ENCODE results near the gene DOCK3.
"Not testable (repeated sequence)": the region's sequence is repeated elsewhere in the genome, so short reads cannot be mapped to it uniquely, and the experiment has no call there.

Gene DOCK3

DNA sequence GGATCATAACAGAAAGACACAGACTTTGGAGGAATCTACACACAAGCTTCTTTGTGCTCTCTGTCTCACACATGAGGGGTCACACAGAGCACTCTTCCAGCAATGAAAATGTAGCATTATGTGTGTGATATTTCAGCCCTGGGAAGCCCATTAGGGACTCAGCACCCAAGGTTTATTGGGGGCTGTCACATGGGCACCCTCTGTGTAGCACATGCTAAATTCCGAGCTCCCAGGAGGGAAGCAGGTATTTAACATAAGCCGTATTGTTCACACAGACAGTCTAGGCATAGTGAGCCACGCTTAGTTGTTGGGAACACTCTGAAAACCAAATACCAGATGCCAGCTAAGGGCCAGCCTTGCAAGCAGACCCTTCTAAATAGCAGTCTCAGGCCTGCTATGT, 448.8 kb downstream of the DOCK3 start:
- H3K4me1 ChIP-seq (ENCODE audit: control insufficient read depth in 1 of 2, insufficient read depth in 2 of 2, low read length in 2 of 2) = no peaks in the 10 kb centered on the region
- no peaks in the 10 kb centered on the region for H3K27me3 ChIP-seq (ENCODE audit: low read depth, low read length)

GRCh38 chr3:51131607-51132006, 456.9 kb downstream of the DOCK3 start:
- H3K4me1 ChIP-seq (ENCODE audit: control insufficient read depth in 1 of 2, insufficient read depth in 2 of 2, low read length in 2 of 2); H3K36me3 ChIP-seq (ENCODE audit: control insufficient read depth in 1 of 2, insufficient read depth in 2 of 2, low read length in 2 of 2); H3K27me3 ChIP-seq (ENCODE audit: low read depth, low read length); H3K4me3 ChIP-seq (ENCODE audit: low read depth in 1 of 2, low read length in 2 of 2); H3K27ac ChIP-seq (ENCODE audit: low read length): not testable (repeated sequence)
- peaks cover 0 to 24% of the 10 kb centered on the region in 2 donors for H3K9me3 ChIP-seq (ENCODE audit: control insufficient read depth in 1 of 2, low read length in 2 of 2)

More for the DNA sequence above, 448.8 kb downstream of the DOCK3 start:
- Histone ChIP-seq H3K4me3 (ENCODE audit: low read depth in 1 of 2, low read length in 2 of 2) (no peak overlapping the region), H3K36me3 (ENCODE audit: control insufficient read depth in 1 of 2, insufficient read depth in 2 of 2, low read length in 2 of 2) (no peaks in the 10 kb centered on the region), H3K27ac (ENCODE audit: low read length) (no peak overlapping the region), H3K9me3 (ENCODE audit: control insufficient read depth in 1 of 2, low read length in 2 of 2) (peaks cover 0 to 4% of the 10 kb centered on the region in 2 donors)

- H3K4me3 ChIP-seq (ENCODE audit: low read depth in 1 of 2, low read length in 2 of 2) = no peak overlapping the region
- H3K4me1 ChIP-seq (ENCODE audit: control insufficient read depth in 1 of 2, insufficient read depth in 2 of 2, low read length in 2 of 2) = no peaks in the 10 kb centered on the region
- no peaks in the 10 kb centered on the region for H3K36me3 ChIP-seq (ENCODE audit: control insufficient read depth in 1 of 2, insufficient read depth in 2 of 2, low read length in 2 of 2)
- peaks cover 0 to 5% of the 10 kb centered on the region in 2 donors for H3K9me3 ChIP-seq (ENCODE audit: control insufficient read depth in 1 of 2, low read length in 2 of 2)
- H3K27me3 ChIP-seq (ENCODE audit: low read depth, low read length) = no peaks in the 10 kb centered on the region
- no peak overlapping the region for H3K27ac ChIP-seq (ENCODE audit: low read length)
These were observed 463.0 kb downstream of the DOCK3 start for GRCh38 chr3:51137715-51138114.

GRCh38 chr3:51139616-51140015, 464.9 kb downstream of the DOCK3 start:
- Histone ChIP-seq H3K9me3 (ENCODE audit: control insufficient read depth in 1 of 2, low read length in 2 of 2) (peaks cover 0 to 3% of the 10 kb centered on the region in 2 donors), H3K27ac (ENCODE audit: low read length) (no peak overlapping the region), H3K27me3 (ENCODE audit: low read depth, low read length) (no peaks in the 10 kb centered on the region), H3K4me3 (ENCODE audit: low read depth in 1 of 2, low read length in 2 of 2) (no peak overlapping the region), H3K4me1 (ENCODE audit: control insufficient read depth in 1 of 2, insufficient read depth in 2 of 2, low read length in 2 of 2) (no peaks in the 10 kb centered on the region), H3K36me3 (ENCODE audit: control insufficient read depth in 1 of 2, insufficient read depth in 2 of 2, low read length in 2 of 2) (no peaks in the 10 kb centered on the region)

DNA sequence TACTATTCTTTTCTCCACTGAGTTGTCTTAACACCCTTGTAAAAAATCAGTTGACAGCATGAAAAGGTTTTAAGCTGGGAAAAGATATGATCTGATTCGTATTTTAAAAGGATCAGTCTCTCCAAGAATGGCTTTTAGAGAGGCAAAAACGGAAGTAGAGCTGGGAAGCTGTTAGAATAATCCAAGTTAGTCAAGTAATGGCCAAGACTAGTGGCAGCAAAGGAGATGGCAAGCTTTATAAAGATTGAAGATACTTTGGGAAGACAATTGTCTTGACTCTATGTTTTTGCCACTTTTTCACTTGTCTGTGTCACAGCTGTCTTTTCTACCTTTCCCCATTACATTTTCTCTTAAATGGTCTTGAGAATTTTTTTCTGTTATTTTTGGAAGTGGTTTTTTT, 466.8 kb downstream of the DOCK3 start:
- Histone ChIP-seq H3K4me3 (ENCODE audit: low read depth in 1 of 2, low read length in 2 of 2) (no peak overlapping the region), H3K36me3 (ENCODE audit: control insufficient read depth in 1 of 2, insufficient read depth in 2 of 2, low read length in 2 of 2) (no peaks in the 10 kb centered on the region), H3K4me1 (ENCODE audit: control insufficient read depth in 1 of 2, insufficient read depth in 2 of 2, low read length in 2 of 2) (no peaks in the 10 kb centered on the region), H3K9me3 (ENCODE audit: control insufficient read depth in 1 of 2, low read length in 2 of 2) (peaks cover 0 to 3% of the 10 kb centered on the region in 2 donors), H3K27me3 (ENCODE audit: low read depth, low read length) (no peaks in the 10 kb centered on the region), H3K27ac (ENCODE audit: low read length) (no peak overlapping the region)

DNA sequence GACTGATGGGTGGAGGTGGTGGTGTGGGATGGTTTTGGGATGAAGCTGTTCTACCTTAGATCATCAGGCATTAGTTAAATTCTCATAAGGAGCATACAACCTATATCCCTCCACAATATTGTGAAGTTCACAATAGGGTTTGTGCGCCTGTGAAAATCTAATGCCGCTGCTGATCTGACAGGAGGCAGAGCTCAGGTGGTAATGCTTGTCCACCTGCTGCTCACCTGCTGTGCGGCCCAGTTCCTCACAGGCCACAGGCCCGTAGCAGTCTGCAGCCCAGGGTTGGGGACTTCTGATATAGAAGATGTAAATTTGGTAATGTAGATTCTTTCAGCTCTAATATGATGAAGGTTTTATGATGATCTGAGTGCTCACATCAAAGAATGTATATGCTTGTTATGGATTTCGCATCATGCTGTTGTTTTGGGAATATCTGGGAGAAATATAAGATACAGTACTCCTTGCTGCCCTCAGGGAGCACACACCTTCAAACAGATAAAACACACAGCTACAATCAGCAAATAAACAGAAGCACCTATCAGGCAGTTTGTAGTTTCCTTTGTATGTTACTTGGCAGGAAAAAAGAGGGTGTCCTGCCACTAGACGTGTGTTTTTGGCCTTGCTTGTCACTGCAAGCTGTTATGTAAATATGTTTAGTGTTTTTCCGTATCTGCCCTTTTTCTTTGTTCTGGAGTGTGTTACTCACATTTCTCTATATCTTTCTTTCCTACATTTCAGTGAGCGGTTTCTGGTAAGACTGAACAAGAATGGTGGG, 471.3 kb downstream of the DOCK3 start:
- H3K27ac ChIP-seq (ENCODE audit: low read length) = no peak overlapping the region
- H3K27me3 ChIP-seq (ENCODE audit: low read depth, low read length) = no peaks in the 10 kb centered on the region
- no peak overlapping the region for H3K4me3 ChIP-seq (ENCODE audit: low read depth in 1 of 2, low read length in 2 of 2)
- no peaks in the 10 kb centered on the region for H3K36me3 ChIP-seq (ENCODE audit: control insufficient read depth in 1 of 2, insufficient read depth in 2 of 2, low read length in 2 of 2)
- H3K9me3 ChIP-seq (ENCODE audit: control insufficient read depth in 1 of 2, low read length in 2 of 2) = no peaks in the 10 kb centered on the region
- no peaks in the 10 kb centered on the region for H3K4me1 ChIP-seq (ENCODE audit: control insufficient read depth in 1 of 2, insufficient read depth in 2 of 2, low read length in 2 of 2)

- H3K36me3 ChIP-seq (ENCODE audit: control insufficient read depth in 1 of 2, insufficient read depth in 2 of 2, low read length in 2 of 2) = no peaks in the 10 kb centered on the region
- no peak overlapping the region for H3K4me3 ChIP-seq (ENCODE audit: low read depth in 1 of 2, low read length in 2 of 2)
- H3K4me1 ChIP-seq (ENCODE audit: control insufficient read depth in 1 of 2, insufficient read depth in 2 of 2, low read length in 2 of 2) = no peaks in the 10 kb centered on the region
- H3K9me3 ChIP-seq (ENCODE audit: control insufficient read depth in 1 of 2, low read length in 2 of 2) = no peaks in the 10 kb centered on the region
- no peak overlapping the region for H3K27ac ChIP-seq (ENCODE audit: low read length)
- no peaks in the 10 kb centered on the region for H3K27me3 ChIP-seq (ENCODE audit: low read depth, low read length)
These were observed 472.1 kb downstream of the DOCK3 start for GRCh38 chr3:51146781-51147180.

DNA sequence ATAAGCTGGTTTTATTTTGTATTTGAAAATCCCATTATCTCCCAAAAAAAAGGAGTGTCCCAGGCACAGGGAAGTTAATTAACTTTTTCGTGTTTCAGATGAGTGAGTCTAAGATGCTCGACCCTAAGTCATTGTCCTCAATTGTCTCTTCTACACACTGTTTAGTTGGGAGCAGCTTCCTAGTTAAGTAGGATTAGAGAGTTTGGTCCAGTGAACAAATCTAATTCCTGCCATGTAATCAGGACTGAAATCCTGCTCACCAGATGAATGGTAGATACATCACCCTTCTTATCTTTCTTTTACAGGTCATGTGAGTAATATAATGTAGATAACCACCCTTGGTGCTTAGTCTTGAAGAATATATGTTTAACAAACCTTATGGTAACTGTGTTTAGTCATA, 481.4 kb downstream of the DOCK3 start:
- H3K9me3 ChIP-seq (ENCODE audit: control insufficient read depth in 1 of 2, low read length in 2 of 2) = no peaks in the 10 kb centered on the region
- no peaks in the 10 kb centered on the region for H3K36me3 ChIP-seq (ENCODE audit: control insufficient read depth in 1 of 2, insufficient read depth in 2 of 2, low read length in 2 of 2)
- H3K27me3 ChIP-seq (ENCODE audit: low read depth, low read length) = no peaks in the 10 kb centered on the region
- no peaks in the 10 kb centered on the region for H3K4me1 ChIP-seq (ENCODE audit: control insufficient read depth in 1 of 2, insufficient read depth in 2 of 2, low read length in 2 of 2)
- H3K4me3 ChIP-seq (ENCODE audit: low read depth in 1 of 2, low read length in 2 of 2) = no peak overlapping the region
- H3K27ac ChIP-seq (ENCODE audit: low read length) = no peak overlapping the region

DNA sequence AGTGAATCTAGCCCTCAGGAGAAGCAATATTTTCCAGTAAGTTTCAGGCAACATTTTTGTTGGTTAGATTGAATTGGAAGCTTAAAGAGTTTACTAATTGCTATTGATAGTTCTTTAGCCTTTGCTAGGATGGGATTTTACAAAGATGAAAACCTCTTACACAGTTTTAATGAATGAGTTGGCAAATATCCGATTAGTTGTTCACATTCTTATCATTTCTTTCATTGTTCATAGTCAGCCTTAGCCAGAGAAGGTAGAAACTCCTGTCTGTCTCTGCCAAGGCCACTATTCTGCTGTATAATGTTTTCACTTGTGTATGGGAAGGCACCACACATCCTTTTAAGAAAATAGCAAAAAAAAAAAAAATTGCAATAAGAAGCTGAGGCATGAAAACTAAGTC, 488.3 kb downstream of the DOCK3 start:
- Histone ChIP-seq H3K4me3 (ENCODE audit: low read depth in 1 of 2, low read length in 2 of 2) (no peak overlapping the region), H3K4me1 (ENCODE audit: control insufficient read depth in 1 of 2, insufficient read depth in 2 of 2, low read length in 2 of 2) (no peaks in the 10 kb centered on the region), H3K27ac (ENCODE audit: low read length) (no peak overlapping the region), H3K9me3 (ENCODE audit: control insufficient read depth in 1 of 2, low read length in 2 of 2) (no peaks in the 10 kb centered on the region), H3K36me3 (ENCODE audit: control insufficient read depth in 1 of 2, insufficient read depth in 2 of 2, low read length in 2 of 2) (no peaks in the 10 kb centered on the region), H3K27me3 (ENCODE audit: low read depth, low read length) (no peaks in the 10 kb centered on the region)

- H3K4me1 ChIP-seq (ENCODE audit: control insufficient read depth in 1 of 2, insufficient read depth in 2 of 2, low read length in 2 of 2) = no peaks in the 10 kb centered on the region
- H3K27ac ChIP-seq (ENCODE audit: low read length) = no peak overlapping the region
- peak overlapping the region in 1 of 2 donors; percentile 32 for H3K4me3 ChIP-seq (ENCODE audit: low read depth in 1 of 2, low read length in 2 of 2)
- H3K27me3 ChIP-seq (ENCODE audit: low read depth, low read length) = no peaks in the 10 kb centered on the region
- H3K9me3 ChIP-seq (ENCODE audit: control insufficient read depth in 1 of 2, low read length in 2 of 2) = peaks cover 12 to 19% of the 10 kb centered on the region in 2 donors
- no peaks in the 10 kb centered on the region for H3K36me3 ChIP-seq (ENCODE audit: control insufficient read depth in 1 of 2, insufficient read depth in 2 of 2, low read length in 2 of 2)
These were observed 499.0 kb downstream of the DOCK3 start for GRCh38 chr3:51173518-51174271.

GRCh38 chr3:51176923-51177322, 502.2 kb downstream of the DOCK3 start:
- H3K4me1 ChIP-seq (ENCODE audit: control insufficient read depth in 1 of 2, insufficient read depth in 2 of 2, low read length in 2 of 2) = no peaks in the 10 kb centered on the region
- H3K36me3 ChIP-seq (ENCODE audit: control insufficient read depth in 1 of 2, insufficient read depth in 2 of 2, low read length in 2 of 2) = no peaks in the 10 kb centered on the region
- H3K4me3 ChIP-seq (ENCODE audit: low read depth in 1 of 2, low read length in 2 of 2) = no peak overlapping the region
- no peak overlapping the region for H3K27ac ChIP-seq (ENCODE audit: low read length)
- H3K27me3 ChIP-seq (ENCODE audit: low read depth, low read length) = no peaks in the 10 kb centered on the region
- H3K9me3 ChIP-seq (ENCODE audit: control insufficient read depth in 1 of 2, low read length in 2 of 2) = peaks cover 12 to 19% of the 10 kb centered on the region in 2 donors
